IgD-negative memory B cell (primary cell): ENCODE measurements around the gene TEAD1. TPM values are rescaled to one million over a fixed set of nuclear protein-coding genes. Genes with fewer than 3 reads are reported as not detected.

ENCODE experiments used
- H3K27ac Mint-ChIP-seq, 3 donors: one replicate each; pipeline ENCODE4 v1.8.0; 2020 to 2022; ENCODE audit warnings: mild to moderate bottlenecking in 3 of 3, mixed read lengths in 3 of 3, moderate library complexity in 1 of 3
- H3K27me3 Mint-ChIP-seq: one replicate; pipeline ENCODE4 v1.8.0; 2021; ENCODE audit warnings: mixed read lengths
- H3K36me3 Mint-ChIP-seq: one replicate; pipeline ENCODE4 v1.8.0; 2020; ENCODE audit warnings: mild to moderate bottlenecking, mixed read lengths
- H3K4me1 Mint-ChIP-seq, 3 donors: one replicate each; pipeline ENCODE4 v1.8.0; 2020 to 2022; ENCODE audit warnings: mixed read lengths in 3 of 3, mild to moderate bottlenecking in 1 of 3
- H3K4me3 Mint-ChIP-seq, 4 donors: one replicate each; pipeline ENCODE4 v1.8.0; 2020 to 2022; ENCODE audit warnings: mild to moderate bottlenecking in 4 of 4, mixed read lengths in 4 of 4, moderate library complexity in 3 of 4
- H3K9me3 Mint-ChIP-seq, 3 donors: one replicate each; pipeline ENCODE4 v1.8.0; 2020 to 2021; ENCODE audit warnings: mixed read lengths in 3 of 3, mild to moderate bottlenecking in 1 of 3
- polyA plus RNA-seq: library from polyadenylated mRNA; unstranded; fragments of 300-500 nt; fragmentation: Illumina TruSeq; gene quantifications from one replicate; pipeline ENCODE4 v1.2.3, GENCODE V29; 2021

Gene TEAD1
- polyA plus RNA-seq, 1 donor from 2014 or later = not detected

DNA sequence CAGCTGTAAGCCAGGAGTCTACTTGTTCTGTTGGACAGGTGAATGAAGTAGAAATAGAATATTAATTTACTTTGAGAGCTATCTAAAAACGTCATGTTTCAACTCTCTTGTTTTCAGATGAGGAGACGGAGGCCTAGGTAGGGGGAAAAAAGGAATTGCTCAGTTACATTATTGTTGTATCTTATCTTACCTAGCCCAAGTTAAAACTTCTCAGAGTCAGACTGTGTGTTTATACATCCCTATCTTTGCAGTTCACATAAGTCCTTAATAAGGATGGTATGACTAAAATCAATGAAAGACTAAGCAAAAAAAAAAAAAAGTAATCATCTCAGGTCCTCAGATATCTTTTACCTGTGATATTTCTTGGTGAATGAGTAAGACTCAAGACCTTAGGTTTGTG, 62.8 kb downstream of the TEAD1 start:
- no peak overlapping the region for H3K27ac Mint-ChIP-seq

DNA sequence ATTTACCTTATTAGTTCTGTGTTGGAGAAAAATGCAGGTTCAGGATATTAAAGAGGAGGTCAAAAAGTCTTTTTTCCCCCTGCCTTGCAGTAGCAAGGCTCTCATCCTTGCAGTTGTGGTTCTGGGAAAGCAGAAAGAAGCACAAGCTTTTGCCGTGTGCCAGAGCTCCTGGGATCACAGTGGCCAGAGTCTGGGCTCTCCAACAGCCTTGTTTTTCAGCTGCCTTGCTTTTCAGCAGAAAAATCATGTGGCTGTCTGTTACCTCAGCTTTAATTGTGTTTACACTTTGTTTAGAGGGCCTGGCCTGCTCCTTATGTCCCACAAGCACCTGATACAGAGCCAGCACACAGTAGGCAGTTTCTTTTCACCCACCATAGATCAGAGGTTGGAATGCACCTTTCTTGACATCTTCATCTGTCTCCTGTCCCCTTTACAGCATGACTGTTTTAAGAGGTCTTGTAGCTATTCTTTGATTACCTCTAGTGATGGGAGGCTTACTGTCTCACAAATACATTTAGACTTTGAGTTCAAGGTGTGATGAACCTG, 67.5 kb downstream of the TEAD1 start:
- H3K27ac Mint-ChIP-seq = no peak overlapping the region

More for the DNA sequence above, 62.8 kb downstream of the TEAD1 start:
- Mint-ChIP-seq H3K36me3 (no peaks in the 10 kb centered on the region), H3K27me3 (peaks cover 4% of the 10 kb centered on the region), H3K4me3 (no peak overlapping the region), H3K4me1 (no peaks in the 10 kb centered on the region), H3K9me3 (peaks cover 0 to 4% (median 2%) of the 10 kb centered on the region in 3 donors)

DNA sequence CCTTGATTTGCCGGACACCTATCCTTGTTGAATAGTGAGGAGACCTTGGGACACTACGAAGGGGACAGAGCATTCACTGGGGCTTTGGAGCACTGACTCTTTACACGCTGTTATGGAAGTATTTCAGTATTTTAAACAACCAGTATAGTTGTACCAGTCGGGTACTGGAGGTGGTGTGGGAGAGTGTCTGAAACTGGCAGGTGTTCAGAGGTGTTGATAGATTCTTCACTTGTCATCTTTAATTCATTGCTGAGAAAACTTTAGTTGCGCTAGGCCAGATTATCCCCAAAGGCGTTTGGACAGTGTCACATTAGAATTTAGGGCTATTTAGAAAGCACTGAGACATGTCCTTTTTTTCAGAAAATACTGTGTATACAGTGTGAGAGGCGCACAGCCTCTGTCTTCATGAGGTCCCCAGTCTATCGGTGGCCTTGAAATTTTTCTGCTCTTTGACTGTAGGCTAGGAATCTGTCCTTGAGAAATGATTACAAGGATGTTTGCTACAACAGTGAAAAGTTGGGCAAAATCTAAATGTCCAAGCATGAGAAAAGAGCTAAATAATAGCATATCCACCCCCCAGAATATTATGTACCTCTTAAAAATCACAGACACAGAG, 69.7 kb downstream of the TEAD1 start:
- peaks cover 4% of the 10 kb centered on the region for H3K27me3 Mint-ChIP-seq
- peaks cover 0 to 4% (median 2%) of the 10 kb centered on the region in 3 donors for H3K9me3 Mint-ChIP-seq
- H3K27ac Mint-ChIP-seq = no peak overlapping the region
- H3K4me3 Mint-ChIP-seq = no peak overlapping the region
- no peaks in the 10 kb centered on the region for H3K4me1 Mint-ChIP-seq
- H3K36me3 Mint-ChIP-seq = no peaks in the 10 kb centered on the region

More for the DNA sequence above, 67.5 kb downstream of the TEAD1 start:
- H3K4me1 Mint-ChIP-seq = no peaks in the 10 kb centered on the region
- H3K36me3 Mint-ChIP-seq = no peaks in the 10 kb centered on the region
- peaks cover 0 to 4% (median 2%) of the 10 kb centered on the region in 3 donors for H3K9me3 Mint-ChIP-seq
- H3K4me3 Mint-ChIP-seq = no peak overlapping the region
- H3K27me3 Mint-ChIP-seq = no peaks in the 10 kb centered on the region

DNA sequence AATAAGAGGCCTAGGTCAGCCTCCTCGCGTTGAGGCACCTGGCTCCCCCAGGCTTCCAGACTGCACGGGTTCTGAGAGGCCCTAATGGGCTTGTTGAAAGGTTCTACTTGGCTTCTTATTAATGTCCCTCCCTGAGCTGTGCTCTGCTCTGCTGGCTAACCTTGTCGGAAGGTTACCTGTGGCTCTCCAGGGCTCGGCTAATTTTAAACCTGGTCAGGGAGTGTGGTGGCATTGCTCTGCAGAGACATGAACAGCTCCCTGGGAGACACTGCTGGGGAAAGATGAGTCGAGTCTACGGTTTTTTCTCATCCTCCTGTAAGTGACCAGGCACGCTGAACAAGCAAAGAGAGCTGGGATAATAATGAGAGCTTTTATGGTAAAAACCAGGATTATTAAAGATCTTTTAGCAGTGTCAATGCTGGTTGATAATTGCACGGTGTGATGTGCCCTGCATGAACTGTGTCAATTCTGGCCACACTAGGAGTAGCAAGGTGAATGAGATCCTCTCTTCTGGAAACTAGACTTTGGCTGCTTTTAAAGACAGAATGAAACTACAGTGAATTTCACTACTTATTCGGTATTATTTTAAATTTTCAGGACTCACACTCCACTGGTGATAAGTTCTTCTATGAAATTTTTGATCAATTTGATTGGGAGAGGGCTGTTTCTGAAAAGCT, 70.7 kb downstream of the TEAD1 start:
- Mint-ChIP-seq H3K27me3 (peaks cover 4% of the 10 kb centered on the region), H3K27ac (no peak overlapping the region), H3K4me1 (no peaks in the 10 kb centered on the region), H3K4me3 (no peak overlapping the region), H3K36me3 (no peaks in the 10 kb centered on the region), H3K9me3 (peaks cover 0 to 4% (median 2%) of the 10 kb centered on the region in 3 donors)

DNA sequence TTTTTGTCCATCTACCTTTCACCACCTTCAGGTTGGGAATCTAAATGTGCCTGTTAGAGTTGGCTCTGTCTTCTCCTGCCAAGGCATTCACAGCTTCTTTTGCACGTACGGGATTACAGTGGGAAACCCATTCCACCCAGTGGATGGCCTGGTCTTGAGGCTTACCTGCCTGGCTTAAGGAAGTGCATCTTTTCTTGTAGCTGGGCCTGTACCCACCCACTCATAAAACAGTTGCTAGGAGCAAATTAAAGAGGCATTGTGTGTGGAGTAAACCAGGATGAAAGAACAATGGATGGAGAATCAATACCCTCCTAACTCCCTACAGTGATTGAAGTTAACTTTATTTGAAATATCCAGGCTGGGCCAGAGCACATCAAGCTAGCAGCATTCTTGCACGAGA, 71.6 kb downstream of the TEAD1 start:
- Mint-ChIP-seq H3K27ac (no peak overlapping the region), H3K9me3 (no peaks in the 10 kb centered on the region), H3K4me1 (peaks cover 0 to 1% (median 0%) of the 10 kb centered on the region in 3 donors), H3K36me3 (no peaks in the 10 kb centered on the region), H3K4me3 (no peak overlapping the region), H3K27me3 (peaks cover 4% of the 10 kb centered on the region)

DNA sequence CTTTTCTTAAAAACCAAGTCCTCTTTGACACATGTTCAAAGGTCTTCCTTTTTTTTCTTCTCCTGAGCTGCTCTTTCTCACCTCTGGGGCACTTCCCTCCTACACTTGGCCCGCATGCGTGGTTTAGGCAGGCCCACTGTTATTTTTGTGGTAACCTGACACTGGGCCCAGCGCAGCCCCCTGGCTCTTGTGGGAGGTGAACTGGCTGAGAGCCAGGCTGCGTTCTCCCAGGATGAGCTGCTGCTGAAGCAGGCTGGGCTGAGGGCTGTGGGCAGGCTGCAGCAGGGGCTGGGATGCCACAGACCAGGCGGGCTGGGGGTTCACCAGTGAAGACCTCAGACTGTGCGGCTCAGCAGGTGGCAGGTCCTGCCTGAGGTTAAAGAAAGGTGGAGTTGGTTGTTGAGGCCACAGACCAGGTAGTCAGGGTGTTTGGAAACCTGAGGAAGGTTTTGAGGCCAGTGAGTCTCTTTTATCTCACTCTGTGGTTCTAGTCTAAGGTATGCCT, 72.4 kb downstream of the TEAD1 start:
- Mint-ChIP-seq H3K4me1 (peaks cover 0 to 1% (median 0%) of the 10 kb centered on the region in 3 donors), H3K27me3 (peaks cover 4% of the 10 kb centered on the region), H3K9me3 (no peaks in the 10 kb centered on the region), H3K4me3 (no peak overlapping the region), H3K27ac (no peak overlapping the region), H3K36me3 (no peaks in the 10 kb centered on the region)

DNA sequence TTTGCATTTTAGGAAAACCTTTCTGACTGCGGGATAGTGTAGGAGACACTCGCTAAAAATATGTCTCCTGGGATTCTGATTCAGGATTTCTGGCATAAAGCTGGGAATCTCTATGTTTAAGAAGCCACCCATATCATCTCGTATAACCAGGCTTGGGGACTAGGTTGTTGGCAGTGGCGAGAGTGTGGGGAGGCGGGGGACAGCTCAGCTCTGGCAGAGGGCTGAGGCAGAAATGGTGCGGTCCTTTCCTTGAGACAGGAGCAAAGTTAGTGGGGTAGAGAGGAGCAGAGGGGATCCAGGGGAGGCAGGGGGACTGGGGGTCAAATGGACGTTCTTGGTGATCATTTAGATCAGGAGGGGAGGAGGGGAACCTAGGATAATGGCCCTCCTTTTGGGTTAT, 74.3 kb downstream of the TEAD1 start:
- Mint-ChIP-seq H3K36me3 (no peaks in the 10 kb centered on the region), H3K9me3 (no peaks in the 10 kb centered on the region), H3K4me3 (no peak overlapping the region), H3K4me1 (peaks cover 0 to 1% (median 0%) of the 10 kb centered on the region in 3 donors), H3K27me3 (peaks cover 4% of the 10 kb centered on the region), H3K27ac (no peak overlapping the region)

DNA sequence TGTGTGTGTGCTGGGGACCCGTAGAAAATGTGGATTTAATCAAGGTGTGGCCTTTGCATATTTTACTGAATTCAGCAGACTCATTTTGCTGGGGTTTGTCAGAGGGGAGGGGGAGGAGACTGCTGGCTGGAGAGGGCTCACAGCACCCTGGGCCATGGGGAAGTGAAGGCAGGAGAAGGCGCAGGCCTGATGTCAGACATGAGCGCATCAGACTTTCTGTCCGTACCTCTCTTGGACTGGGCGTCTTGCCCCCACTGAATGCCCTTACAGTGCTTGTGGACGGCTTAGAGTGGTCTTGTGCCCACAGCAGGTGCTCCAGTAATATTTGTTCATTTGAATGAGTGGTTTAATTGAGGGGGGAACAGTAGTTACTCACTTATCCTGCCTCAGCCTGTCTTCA, 75.2 kb downstream of the TEAD1 start:
- H3K4me3 Mint-ChIP-seq = no peak overlapping the region
- no peaks in the 10 kb centered on the region for H3K36me3 Mint-ChIP-seq
- peaks cover 0 to 1% (median 0%) of the 10 kb centered on the region in 3 donors for H3K4me1 Mint-ChIP-seq
- no peaks in the 10 kb centered on the region for H3K9me3 Mint-ChIP-seq
- no peak overlapping the region for H3K27ac Mint-ChIP-seq
- H3K27me3 Mint-ChIP-seq = peaks cover 4% of the 10 kb centered on the region

DNA sequence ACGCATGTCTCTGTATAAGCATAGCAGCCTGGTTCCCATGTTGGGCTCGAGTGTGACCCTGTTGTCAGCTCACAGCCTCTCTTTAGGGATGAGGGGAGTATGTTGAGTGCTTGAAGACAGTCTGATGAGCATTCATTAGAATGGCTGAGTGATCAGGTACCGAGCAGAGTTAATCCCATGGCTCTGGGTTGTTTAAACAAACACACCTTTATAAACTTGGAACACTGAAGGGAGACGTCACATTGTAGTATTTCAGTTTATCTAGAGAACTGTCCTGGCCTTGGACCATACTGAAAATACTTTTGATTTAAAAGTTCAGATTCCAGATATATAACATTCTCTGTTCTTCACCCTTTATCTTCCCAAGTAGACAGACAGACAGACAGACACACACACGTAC, 76.0 kb downstream of the TEAD1 start:
- H3K36me3 Mint-ChIP-seq = no peaks in the 10 kb centered on the region
- no peaks in the 10 kb centered on the region for H3K9me3 Mint-ChIP-seq
- no peak overlapping the region for H3K4me3 Mint-ChIP-seq
- H3K27ac Mint-ChIP-seq = no peak overlapping the region
- peaks cover 4% of the 10 kb centered on the region for H3K27me3 Mint-ChIP-seq
- peaks cover 0 to 1% (median 0%) of the 10 kb centered on the region in 3 donors for H3K4me1 Mint-ChIP-seq

DNA sequence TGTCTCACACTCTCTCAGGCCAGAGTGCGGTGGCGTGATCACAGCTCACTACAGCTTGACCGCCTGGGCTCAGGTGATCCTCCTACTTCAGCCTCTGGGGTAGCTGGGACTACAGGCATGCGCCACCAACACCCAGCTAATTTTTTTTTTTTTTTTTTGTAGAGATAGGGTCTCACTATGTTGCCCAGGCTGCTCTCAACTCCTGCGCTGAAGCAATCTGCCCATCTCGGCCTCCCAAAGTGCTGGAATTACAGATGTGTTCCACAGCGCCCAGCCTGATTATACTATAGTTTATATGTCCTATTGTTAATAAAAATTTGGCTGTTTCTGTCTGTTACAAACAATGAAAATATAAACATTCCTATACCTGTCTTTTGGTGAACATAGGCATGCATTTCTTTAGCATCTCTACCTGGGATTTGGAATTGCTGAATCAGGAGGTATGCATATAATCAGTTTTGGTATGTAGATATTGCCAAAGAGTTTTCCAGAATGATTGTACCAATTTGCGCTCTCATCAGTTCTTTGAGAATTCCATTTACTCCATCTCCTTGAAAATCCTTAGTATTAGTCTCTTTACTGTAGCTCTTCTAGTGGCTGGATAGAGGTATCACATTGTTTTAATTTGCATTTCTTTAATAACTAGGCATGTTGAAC, 78.8 kb downstream of the TEAD1 start:
- no peaks in the 10 kb centered on the region for H3K36me3 Mint-ChIP-seq
- H3K27ac Mint-ChIP-seq = no peak overlapping the region
- no peaks in the 10 kb centered on the region for H3K9me3 Mint-ChIP-seq
- H3K27me3 Mint-ChIP-seq = peaks cover 4% of the 10 kb centered on the region
- H3K4me1 Mint-ChIP-seq = peaks cover 0 to 1% (median 0%) of the 10 kb centered on the region in 3 donors
- no peak overlapping the region for H3K4me3 Mint-ChIP-seq

DNA sequence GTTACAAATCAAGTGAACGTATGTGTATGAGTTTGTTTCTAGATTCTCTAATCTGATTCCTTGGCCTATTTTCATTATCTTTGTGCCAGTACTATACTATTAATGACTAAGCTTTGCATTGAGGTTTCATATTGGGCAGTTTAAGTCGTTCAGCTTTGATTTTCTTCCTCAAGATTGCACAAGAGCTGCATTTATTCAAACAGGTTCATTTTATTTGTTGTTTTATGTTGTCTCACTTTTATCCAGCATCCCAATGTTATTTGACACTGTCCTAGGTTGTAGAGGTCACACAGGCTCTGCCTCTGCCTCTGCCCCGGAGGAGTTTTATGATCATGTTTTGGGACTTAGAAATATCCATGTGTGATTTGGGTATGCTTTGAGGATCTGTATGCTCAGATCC, 79.8 kb downstream of the TEAD1 start:
- H3K9me3 Mint-ChIP-seq = no peaks in the 10 kb centered on the region
- H3K36me3 Mint-ChIP-seq = no peaks in the 10 kb centered on the region
- peaks cover 0 to 1% (median 0%) of the 10 kb centered on the region in 3 donors for H3K4me1 Mint-ChIP-seq
- H3K27me3 Mint-ChIP-seq = no peaks in the 10 kb centered on the region
- H3K27ac Mint-ChIP-seq = no peak overlapping the region
- H3K4me3 Mint-ChIP-seq = no peak overlapping the region

DNA sequence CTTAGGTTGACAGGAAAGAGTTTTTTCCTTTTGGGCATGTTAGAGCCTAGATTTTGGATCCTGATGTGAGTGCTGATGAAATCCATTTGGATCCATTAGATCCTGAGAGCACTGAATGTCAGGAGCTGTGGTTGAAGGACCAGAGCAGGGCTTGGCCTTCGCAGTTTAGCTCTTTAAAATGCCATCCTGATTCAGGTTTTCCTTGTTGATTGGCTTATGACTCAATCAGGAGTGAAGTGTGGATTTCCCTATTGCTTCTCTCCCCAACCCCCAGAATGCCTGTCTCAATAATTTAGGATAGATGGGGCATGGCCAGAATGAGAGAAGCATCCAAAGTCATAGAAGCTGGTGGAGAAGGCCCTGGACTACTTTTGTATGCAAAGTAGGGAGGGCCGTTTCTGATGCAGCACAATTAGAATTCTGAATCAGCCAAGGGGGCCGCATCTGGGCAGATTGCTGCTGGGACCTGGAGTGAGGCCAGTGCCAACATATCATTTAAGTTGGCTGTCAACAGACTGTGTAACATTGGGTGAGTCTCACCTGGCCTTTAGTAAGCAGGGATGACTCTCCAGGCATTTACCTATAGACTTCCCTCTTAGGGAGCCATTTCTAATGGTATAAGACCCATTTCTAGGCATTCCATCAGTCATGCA, 80.5 kb downstream of the TEAD1 start:
- H3K36me3 Mint-ChIP-seq = no peaks in the 10 kb centered on the region
- H3K9me3 Mint-ChIP-seq = no peaks in the 10 kb centered on the region
- no peak overlapping the region for H3K4me3 Mint-ChIP-seq
- H3K27me3 Mint-ChIP-seq = no peaks in the 10 kb centered on the region
- peaks cover 0 to 1% (median 0%) of the 10 kb centered on the region in 3 donors for H3K4me1 Mint-ChIP-seq
- H3K27ac Mint-ChIP-seq = no peak overlapping the region

DNA sequence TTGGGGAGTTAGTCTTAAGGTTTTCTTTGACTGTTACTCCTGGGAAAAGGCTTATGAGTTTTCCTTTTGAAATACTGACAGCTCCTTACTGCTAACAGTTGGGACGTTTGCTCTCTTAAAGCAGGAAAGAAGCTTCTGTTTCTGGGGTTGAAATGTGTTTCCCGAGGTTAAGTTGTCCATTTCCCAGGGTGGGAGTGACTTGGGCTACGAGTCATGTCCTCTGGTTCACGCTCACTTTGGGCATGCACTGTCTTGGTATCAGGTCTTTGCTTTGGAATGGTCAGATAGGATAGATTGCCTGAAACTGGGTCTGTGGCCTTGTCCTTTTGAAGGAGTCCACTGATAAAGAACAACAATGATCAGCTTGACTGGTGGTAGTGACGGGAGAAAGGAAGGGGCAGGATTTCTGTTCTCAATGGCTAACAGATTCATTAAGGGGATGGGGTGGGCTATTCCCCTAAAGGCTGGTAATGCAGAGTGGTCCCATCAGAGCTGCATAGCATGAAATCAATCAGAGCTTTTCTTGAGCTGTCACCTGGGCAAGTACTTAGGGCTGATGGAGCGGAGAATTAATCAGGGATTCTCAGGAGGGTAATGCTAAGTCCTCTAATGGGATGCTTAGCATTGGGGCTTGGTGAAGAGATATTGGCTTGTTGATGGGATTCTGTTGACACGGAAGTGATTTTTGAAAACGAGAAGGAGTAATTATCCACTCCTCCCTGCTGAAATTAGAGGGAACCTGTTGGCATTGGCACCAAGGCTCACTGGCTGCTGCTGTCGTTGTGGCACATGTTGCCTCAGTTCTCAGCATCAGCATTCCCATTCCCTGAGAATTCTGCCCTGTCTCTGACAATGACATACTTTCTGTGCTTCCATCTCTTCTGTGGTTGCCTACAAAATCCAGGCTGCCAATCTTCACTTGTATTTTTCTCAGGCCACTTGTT, 81.6 kb downstream of the TEAD1 start:
- no peak overlapping the region for H3K4me3 Mint-ChIP-seq
- H3K36me3 Mint-ChIP-seq = no peaks in the 10 kb centered on the region
- no peaks in the 10 kb centered on the region for H3K4me1 Mint-ChIP-seq
- H3K27ac Mint-ChIP-seq = no peak overlapping the region
- H3K27me3 Mint-ChIP-seq = no peaks in the 10 kb centered on the region
- H3K9me3 Mint-ChIP-seq = no peaks in the 10 kb centered on the region

DNA sequence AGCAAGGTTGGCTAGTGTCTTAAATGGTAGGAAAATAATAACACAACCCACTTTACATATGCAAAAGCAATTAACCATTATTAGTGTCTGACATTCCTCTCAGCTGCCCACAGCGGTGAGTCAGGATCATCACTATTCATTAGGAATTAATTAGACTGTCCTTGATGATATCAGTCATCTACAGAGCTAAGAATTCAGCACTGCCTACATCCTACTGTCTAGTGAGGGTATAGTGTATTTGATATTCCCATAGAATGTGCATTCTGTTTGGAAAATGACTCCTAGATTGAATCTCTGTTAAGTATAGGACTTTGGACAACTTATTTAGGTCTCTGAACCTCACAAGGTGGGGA, 82.2 kb downstream of the TEAD1 start:
- Mint-ChIP-seq H3K9me3 (no peaks in the 10 kb centered on the region), H3K27me3 (no peaks in the 10 kb centered on the region), H3K27ac (no peak overlapping the region), H3K4me3 (no peak overlapping the region), H3K4me1 (no peaks in the 10 kb centered on the region), H3K36me3 (no peaks in the 10 kb centered on the region)
